Stimulated activated CD8-positive, alpha-beta memory T cell treated with anti-CD3 and anti-CD28 coated beads, Interleukin-12 subunit alpha, Interleukin-12 subunit beta, amount 100 ng/mL, for 24 hours (primary cell): Measurements from ENCODE around the gene TMEM107.

Experiments
- DNase-seq: peaks from one replicate; pipeline ENCODE4 v3.0.0-alpha.2; 2020; ENCODE audit errors: extremely low read depth

TMEM107 gene

DNA sequence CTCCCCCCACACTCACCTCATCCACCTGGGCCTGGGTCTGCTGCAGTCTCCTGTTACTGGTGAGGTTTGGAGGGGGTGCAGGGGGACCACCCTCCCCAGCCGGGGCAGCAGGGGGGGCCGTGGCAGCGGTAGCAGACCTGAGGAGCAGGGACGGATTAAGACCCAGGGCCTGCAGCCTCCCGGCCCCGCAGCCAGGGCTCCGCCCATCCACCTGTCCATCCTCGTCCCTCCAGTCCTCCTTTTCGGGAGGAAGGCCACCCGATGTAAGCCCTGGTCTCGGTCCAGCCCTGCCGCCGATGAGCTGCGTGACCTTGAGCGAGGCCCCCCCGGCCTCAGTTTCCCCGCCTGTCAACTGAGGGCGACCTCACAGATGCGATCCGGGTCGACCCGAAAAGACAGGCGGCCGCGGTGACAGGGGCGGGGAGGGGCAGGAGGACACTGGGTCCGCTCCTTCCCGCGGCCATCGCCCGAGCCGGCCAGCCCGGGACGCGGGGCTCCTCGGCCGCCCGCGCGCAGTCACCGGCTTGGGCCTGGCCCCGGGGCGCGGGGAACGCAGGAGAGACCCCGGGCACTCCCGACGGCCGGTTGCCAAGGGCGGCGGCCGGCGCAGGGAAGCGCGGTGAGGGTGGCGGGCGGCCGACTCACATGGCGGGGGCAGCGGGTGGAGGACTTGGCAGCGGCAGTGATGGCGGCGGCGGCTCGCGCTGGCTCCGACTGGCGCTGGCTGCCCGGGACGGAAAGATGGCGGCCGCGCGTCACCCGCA is 13.8 kb downstream of the TMEM107 start, which contains the start of gene VAMP2:
Gene VAMP2 (minus strand): TSS at position 716 of the 764 bp plus-strand sequence. CDS start 69 bp downstream, at position 647.
- DNase-seq: no peak

GRCh38 chr17:8161289-8162232 is 14.6 kb downstream of the TMEM107 start:
- DNase-seq: no peak

DNA sequence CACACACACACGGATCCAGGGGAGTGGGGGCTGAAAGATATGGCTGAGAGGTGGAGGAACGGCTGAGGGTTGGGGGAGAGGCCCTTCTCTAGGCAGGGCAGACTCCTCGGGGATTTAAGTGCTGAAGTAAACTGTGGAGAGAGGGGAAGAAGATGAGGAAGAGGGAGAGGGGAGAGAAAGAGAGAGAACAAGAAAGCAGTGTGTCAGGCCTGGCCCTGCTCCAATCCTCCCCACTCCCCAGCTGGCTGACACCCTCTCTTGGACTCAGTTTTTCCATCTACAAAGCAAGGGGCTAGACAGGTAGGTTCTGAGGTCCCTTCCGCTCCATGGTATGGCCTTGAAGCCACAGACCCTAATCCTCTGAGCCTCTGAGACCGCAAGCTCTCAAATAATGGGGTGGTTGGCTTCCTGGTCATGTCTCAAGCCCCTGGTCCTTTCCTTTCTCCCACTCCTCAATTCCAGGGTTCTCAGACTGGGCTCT is 15.4 kb downstream of the TMEM107 start:
- DNase-seq: no peak

DNA sequence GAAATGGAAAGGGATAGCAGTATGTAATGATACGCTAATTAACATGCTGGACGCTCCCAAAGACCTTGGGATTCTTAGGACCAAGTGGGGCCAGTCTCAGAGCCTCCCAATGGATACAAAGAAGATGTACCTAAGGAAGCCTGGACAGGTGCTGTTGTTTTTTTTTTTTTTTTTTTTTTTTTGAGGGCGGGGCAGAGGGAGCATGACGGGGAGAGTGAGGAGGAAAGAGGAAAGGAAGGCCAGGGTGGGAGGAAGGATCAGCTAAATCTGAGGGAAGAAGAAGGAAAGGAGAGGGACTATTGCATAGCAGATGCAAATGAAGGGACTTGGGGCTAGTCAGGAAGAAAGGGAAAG is 16.0 kb downstream of the TMEM107 start:
- no peak for DNase-seq

- DNase-seq: no peak
These were observed 16.5 kb downstream of the TMEM107 start for GRCh38 chr17:8159459-8160223.

- no peak for DNase-seq
These were observed 17.2 kb downstream of the TMEM107 start for GRCh38 chr17:8159032-8159400.

DNA sequence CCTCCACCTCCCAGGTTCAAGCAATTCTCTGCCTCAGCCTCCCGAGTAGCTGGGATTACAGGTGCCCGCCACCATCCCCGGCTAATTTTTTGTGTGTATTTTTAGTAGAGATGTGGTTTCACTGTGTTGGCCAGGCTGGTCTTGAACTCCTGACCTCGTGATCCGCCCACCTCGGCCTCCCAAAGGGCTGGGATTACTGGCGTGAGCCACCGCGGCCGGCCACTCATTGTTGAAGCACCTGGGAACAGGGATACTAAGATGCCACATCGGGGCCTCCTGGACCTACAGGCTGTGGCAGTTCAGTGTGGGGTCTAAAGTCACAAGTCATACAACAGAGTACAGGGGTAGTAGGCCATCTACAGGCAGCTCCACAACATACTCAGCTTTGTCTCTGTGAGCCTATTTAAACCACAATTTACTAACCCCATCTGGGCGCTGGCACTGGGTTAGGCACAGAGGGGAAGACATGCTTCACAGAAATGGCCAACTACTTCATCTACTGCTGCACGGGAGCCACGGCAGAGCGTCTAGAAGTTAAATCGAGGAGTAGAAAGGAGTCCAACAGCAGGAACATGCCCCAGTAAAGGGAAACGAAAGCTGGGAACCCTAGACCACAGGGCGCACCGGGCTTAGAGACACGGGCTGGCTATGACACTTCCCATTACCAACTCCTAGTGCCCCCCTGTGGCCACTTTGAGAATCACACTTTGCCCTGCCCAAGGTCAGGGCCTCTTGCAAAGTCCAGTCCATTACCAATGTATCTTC is 17.7 kb downstream of the TMEM107 start:
- peak; percentile 64 for DNase-seq

DNA sequence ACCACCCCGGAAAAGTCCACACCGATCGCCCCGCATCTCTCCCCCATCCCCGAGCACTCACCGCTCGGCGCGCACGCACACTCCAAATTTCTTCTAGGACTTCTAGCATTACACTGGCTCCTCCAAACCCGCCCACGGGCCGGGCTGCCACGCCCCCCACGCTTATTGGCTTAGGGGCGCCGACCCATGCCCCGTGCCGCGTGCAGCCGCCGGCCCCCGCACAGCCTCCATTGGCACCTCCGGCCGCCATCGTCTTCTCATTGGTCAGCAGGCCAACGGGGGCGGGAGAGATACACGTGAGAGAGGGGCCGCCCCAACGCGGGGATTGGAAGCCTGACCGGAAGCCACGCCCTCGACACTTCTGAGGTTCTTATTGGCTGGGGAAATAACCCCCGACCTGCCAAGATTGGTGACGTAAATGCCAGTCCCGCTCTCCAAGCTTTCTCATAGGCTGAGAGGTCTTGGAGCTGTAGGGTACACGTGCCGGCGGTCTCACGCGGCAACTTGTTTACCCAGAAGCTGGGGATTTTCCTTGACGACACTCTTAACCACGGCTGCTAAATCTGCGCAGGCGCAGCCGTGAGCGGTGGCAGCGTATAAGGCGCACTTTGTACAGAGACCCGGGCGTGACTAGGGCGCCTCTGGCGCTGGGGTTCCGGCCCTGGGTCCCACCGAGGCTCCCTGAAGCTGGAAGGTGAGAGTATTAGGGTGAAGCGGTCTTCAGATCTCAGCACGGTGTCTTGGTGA is 19.8 kb downstream of the TMEM107 start:
- peak; percentile 100 for DNase-seq

GRCh38 chr17:8155996-8156245 is 20.3 kb downstream of the TMEM107 start:
- no peak for DNase-seq

DNA sequence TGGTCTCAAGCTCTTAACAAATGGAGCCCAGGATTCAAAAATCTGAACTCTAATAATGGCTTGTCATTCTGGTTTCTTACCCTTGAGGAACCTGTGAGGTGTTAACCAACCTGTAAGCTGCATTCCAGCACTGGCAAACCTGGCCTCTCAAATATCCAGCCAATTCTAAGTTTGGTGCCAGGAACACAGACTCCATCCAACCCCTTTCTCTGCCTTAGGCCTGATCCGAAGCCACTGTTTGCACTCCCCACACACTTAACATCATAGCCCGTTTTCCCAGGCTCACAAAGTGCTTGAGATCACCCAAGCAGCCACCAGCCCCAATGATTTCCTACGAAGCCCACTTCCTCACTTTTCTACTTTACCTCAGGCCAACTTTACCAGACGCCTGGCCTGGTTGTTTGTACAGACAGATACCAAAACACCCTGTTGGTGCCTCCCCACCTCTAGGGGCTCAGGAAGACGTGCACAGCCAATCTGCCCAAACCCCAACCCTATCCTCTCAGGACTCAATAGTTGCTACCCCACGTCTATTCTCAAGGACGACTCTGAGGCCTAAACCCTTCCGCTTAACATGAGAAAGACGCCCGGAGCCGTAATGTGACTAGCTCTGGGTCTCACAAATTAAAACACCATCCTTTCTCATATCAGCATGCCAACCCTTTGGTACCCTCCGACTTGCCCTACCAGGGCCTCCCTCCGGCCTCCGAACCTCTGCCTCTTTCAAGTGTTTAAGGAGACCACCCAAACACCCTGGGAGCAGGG is 20.8 kb downstream of the TMEM107 start:
- no peak for DNase-seq

- no peak for DNase-seq
These were observed 21.5 kb downstream of the TMEM107 start for GRCh38 chr17:8154608-8155155.

GRCh38 chr17:8153957-8154607 is 22.1 kb downstream of the TMEM107 start:
- DNase-seq: peak; percentile 61

DNA sequence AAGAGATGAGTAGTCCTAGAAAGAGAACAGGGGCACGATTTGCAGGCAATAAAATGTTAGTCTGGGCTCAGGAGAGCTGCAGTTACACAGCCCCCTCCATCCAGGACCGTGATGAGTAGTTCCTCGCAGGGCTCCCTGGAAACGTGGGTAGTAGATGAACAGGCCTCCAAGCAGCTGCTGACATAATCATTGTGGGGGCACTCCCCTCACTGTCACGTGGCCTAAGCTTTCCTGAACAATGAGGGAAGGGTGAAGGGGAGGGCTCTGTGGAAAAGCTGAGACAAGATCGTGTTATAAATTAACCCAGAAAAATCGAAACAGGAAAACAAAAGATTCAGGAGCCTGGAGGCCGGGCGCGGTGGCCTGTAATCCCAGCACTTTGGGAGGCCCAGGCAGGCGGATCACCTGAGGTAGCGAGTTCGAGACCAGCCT is 22.6 kb downstream of the TMEM107 start:
- no peak for DNase-seq

DNA sequence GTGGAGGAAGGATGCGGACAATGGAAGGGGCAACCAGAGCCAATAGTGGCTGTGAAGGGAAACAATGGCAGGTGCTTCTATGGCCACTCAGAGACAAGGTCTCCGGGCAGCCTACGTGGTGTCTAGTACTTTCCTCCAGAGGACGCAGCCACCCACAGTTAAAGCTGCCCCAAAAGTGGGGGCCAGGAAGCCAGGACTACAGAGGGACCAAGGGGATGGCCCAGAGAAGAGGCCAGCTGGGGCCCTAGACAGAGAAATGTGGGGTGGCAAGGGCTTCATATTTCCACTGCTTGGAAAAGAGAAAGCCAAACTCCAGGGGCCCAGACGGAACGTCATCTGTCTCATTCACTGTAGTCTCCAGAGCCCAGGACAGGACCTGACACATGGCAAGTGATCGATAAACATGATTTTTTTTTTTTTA is 23.1 kb downstream of the TMEM107 start:
- DNase-seq: no peak

GRCh38 chr17:8152112-8152775 is 23.9 kb downstream of the TMEM107 start, which contains the start of gene PER1:
TSS of gene PER1 (minus strand) at chr17:8152404. CDS start at chr17:8150706, 1,698 bp downstream.
- peak; percentile 71 for DNase-seq

GRCh38 chr17:8151641-8152111 is 24.5 kb downstream of the TMEM107 start:
- DNase-seq: no peak

GRCh38 chr17:8151120-8151640 is 25.0 kb downstream of the TMEM107 start:
- peak; percentile 70 for DNase-seq
